Neural crest cell (in vitro differentiated cells): ENCODE results near the gene CIDEC. TPM values are rescaled to one million over a fixed set of nuclear protein-coding genes. Genes with fewer than 3 reads are reported as not detected.
A peak's percentile ranks its signal among the peaks of the same experiment; 100 is the strongest.

Experiments used
- DNase-seq: peaks from one replicate; pipeline ENCODE4 v3.0.0; 2021; ENCODE audit warnings: low read depth, mixed read lengths, low spot score
- H3K27ac Mint-ChIP-seq: one replicate; pipeline ENCODE4 v1.8.0; 2021; ENCODE audit warnings: mild to moderate bottlenecking, mixed read lengths; ENCODE audit not compliant: unreplicated experiment
- H3K27me3 Mint-ChIP-seq: 2 replicates; pipeline ENCODE4 v1.8.0; 2021; ENCODE audit warnings: low read depth, mild to moderate bottlenecking, mixed read lengths
- H3K36me3 Mint-ChIP-seq: 2 replicates; pipeline ENCODE4 v1.8.0; 2021; ENCODE audit warnings: low read depth, mild to moderate bottlenecking, mixed read lengths
- H3K4me1 Mint-ChIP-seq: 2 replicates; pipeline ENCODE4 v1.8.0; 2021; ENCODE audit warnings: mixed read lengths
- H3K4me3 Mint-ChIP-seq: one replicate; pipeline ENCODE4 v1.8.0; 2021; ENCODE audit warnings: mild to moderate bottlenecking, mixed read lengths
- H3K9me3 Mint-ChIP-seq: 2 replicates; pipeline ENCODE4 v1.8.0; 2021; ENCODE audit warnings: mixed read lengths
- CTCF ChIP-seq: fragments of 200-600 bp; sonication (generic); conservative IDR thresholded peaks from 2 replicates; pipeline ENCODE4 v1.5.0; 2021; ENCODE audit warnings: antibody characterized with exemption, mild to moderate bottlenecking
- total RNA-seq: library from RNA; stranded (reverse); gene quantifications from 2 replicates; pipeline ENCODE4 v1.2.1, GENCODE V29; 2021

The CIDEC gene
- total RNA-seq, 1 donor from 2014 or later, result not detected

GRCh38 chr3:9890249-9891071 lies 10.4 kb upstream of the CIDEC start, which contains the start of gene JAGN1:
Gene JAGN1, plus strand, starts transcription at chr3:9890610. Its CDS starts 113 bp downstream, at chr3:9890723.
- Mint-ChIP-seq H3K36me3 (peaks cover 13% of the 10 kb centered on the region), H3K27me3 (no peaks in the 10 kb centered on the region), H3K9me3 (no peaks in the 10 kb centered on the region), H3K4me3 (peak within 1 kb of the TSS; percentile 99), H3K4me1 (peaks cover 19% of the 10 kb centered on the region), H3K27ac (peak within 1 kb of the TSS; percentile 99)
- TF ChIP-seq CTCF, result peak; percentile 19
- peak; percentile 88 for DNase-seq

- Mint-ChIP-seq H3K4me1 (peaks cover 19% of the 10 kb centered on the region), H3K4me3 (peak overlapping the region; percentile 99), H3K27me3 (no peaks in the 10 kb centered on the region), H3K27ac (no peak overlapping the region), H3K36me3 (peaks cover 9% of the 10 kb centered on the region), H3K9me3 (no peaks in the 10 kb centered on the region)
- no peak for DNase-seq
- no peak for TF ChIP-seq CTCF
Measured at GRCh38 chr3:9889405-9889804, 9.4 kb upstream of the CIDEC start.

- TF ChIP-seq CTCF, result no peak
- H3K27me3 Mint-ChIP-seq, result no peaks in the 10 kb centered on the region
- no peak overlapping the region for H3K27ac Mint-ChIP-seq
- no peak for DNase-seq
- H3K9me3 Mint-ChIP-seq, result no peaks in the 10 kb centered on the region
- peaks cover 9% of the 10 kb centered on the region for H3K36me3 Mint-ChIP-seq
- H3K4me3 Mint-ChIP-seq, result peak overlapping the region; percentile 21
- H3K4me1 Mint-ChIP-seq, result peaks cover 19% of the 10 kb centered on the region
Measured at GRCh38 chr3:9888540-9888939, 8.5 kb upstream of the CIDEC start.

GRCh38 chr3:9887480-9887879 lies 7.4 kb upstream of the CIDEC start:
- no peak for TF ChIP-seq CTCF
- Mint-ChIP-seq H3K27me3 (no peaks in the 10 kb centered on the region), H3K27ac (no peak overlapping the region), H3K4me1 (peaks cover 12% of the 10 kb centered on the region), H3K4me3 (no peak overlapping the region), H3K36me3 (peaks cover 2% of the 10 kb centered on the region), H3K9me3 (no peaks in the 10 kb centered on the region)
- no peak for DNase-seq

GRCh38 chr3:9886328-9886727 lies 6.3 kb upstream of the CIDEC start:
- Mint-ChIP-seq H3K27me3 (no peaks in the 10 kb centered on the region), H3K27ac (no peak overlapping the region), H3K4me1 (peaks cover 5% of the 10 kb centered on the region), H3K4me3 (no peak overlapping the region), H3K9me3 (no peaks in the 10 kb centered on the region), H3K36me3 (no peaks in the 10 kb centered on the region)
- TF ChIP-seq CTCF, result no peak
- DNase-seq, result no peak
